AG04449 (cell line): ENCODE measurements around the gene PTCH2.

Source experiments
- CTCF ChIA-PET: fragments of 350-600 bp; formaldehyde crosslinking; extraction: SDS; loops from one replicate; lab custom pipeline; 2021; ENCODE audit warnings: antibody characterized with exemption; lab: Yijun Ruan, JAX
- POLR2A ChIA-PET: fragments of 400-600, 350-600 bp; formaldehyde crosslinking; extraction: SDS; loops from one replicate; lab custom pipeline; 2020; ENCODE audit warnings: antibody characterized with exemption, inconsistent platforms; lab: Yijun Ruan, JAX
- DNase-seq: peaks from one replicate; pipeline ENCODE4 v3.0.0-alpha.2; 2010; ENCODE audit warnings: low read depth, low spot score
- H3K4me3 ChIP-seq: 2 replicates; pipeline ENCODE4 v1.5.1; 2011; ENCODE audit warnings: low read depth, mild to moderate bottlenecking, control low read depth, low read length
- TF ChIP-seq, protein P1 (sequence below): IDR thresholded peaks from one replicate; pipeline ENCODE4 v1.5.1; 2011; ENCODE audit warnings: mild to moderate bottlenecking, moderate library complexity, low read length, control low read depth, inconsistent platforms; ENCODE audit not compliant: insufficient read depth; ENCODE audit errors: missing control alignments

Gene PTCH2

DNA sequence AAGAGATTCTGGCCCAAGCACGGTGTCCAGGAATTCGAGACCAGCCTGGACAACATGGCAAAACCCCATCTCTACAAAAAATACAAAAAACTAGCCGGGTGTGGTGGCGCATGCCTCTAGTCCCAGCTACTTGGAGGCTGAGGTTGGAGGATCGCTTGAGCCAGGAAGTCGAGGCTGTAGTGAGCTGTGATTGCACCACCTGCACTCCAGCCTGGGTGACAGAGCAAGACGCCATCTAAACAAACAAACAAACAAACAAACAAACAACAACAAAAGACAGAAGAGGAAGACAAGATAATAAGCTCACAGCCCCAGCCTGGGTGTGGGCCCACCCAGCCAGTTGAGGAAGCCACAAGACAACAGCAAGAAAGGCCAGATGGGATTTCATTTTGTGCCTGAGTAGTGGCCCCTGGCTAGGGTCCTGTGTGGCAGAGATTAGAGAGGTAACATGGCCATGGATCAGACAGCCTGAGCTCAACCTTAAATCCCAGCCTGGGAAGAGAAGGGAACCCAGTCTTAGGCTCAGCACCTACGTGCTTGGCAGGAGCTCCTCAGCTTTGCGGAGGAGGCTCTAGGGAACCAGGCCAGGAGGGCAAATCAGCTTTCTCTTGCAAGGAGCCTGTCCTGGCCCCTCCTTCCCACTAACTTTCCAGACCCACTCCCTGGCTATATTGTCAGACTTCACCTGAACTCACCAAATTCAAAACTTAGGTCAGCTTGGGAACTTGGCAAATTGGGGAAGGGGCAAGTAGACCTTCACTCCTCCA is 50.1 kb downstream of the PTCH2 start:
- TF ChIP-seq, protein P1, sequence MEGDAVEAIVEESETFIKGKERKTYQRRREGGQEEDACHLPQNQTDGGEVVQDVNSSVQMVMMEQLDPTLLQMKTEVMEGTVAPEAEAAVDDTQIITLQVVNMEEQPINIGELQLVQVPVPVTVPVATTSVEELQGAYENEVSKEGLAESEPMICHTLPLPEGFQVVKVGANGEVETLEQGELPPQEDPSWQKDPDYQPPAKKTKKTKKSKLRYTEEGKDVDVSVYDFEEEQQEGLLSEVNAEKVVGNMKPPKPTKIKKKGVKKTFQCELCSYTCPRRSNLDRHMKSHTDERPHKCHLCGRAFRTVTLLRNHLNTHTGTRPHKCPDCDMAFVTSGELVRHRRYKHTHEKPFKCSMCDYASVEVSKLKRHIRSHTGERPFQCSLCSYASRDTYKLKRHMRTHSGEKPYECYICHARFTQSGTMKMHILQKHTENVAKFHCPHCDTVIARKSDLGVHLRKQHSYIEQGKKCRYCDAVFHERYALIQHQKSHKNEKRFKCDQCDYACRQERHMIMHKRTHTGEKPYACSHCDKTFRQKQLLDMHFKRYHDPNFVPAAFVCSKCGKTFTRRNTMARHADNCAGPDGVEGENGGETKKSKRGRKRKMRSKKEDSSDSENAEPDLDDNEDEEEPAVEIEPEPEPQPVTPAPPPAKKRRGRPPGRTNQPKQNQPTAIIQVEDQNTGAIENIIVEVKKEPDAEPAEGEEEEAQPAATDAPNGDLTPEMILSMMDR: no peak
- no peak for DNase-seq
- ChIA-PET POLR2A (interaction anchor here (0.6 to 2.2 kb wide), 4 partner anchors 12 to 88 kb away, joined by 3 to 8 read pairs (median 4); partner anchors contain the start of gene RPS8), CTCF (interaction anchor here (0.7 to 2.7 kb wide), 19 partner anchors 9 to 566 kb away, joined by 3 to 24 read pairs (median 5); partner anchors contain the start of genes HECTD3 and RNU5D-1)
- no peak overlapping the region for H3K4me3 ChIP-seq

DNA sequence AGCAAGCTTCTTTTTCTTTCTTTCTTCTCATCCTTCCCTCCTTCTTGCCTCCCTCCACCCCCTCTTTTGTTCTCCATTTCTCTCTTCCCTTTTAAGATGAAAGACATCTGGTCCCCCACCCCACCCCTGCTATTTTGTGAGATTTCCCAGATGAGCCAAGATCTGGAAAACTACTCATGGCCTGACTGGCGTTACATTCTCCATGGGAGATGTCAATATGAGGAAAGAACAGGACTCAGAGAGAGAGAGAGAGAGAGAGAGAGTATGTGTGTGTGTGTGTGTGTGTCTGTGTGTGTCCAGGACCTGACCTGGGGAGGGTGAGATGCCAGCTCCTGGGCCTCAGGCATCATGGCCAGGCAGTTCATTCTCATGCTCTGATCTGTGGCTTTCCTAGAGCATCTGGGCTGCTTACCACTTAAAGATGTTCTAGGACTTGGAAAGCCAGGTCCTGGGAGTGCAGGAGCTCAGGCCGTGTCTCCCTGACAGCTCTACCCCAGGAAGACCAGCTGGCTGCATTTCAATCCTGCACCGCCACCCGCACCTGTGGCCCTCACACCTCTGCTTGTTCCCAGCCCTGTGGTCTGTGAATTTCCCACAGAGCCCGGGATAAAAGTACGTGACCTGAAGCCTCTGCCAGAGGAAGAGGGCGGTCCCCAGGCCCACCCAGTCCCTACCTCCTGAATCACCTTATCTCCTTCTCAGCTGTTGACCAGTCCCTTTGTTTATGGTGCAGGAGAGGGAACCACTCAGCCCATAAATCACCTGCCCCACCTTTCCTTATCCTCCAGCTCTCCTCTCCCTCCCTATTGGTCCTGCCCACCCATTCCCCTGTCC is 51.9 kb downstream of the PTCH2 start:
- no peak overlapping the region for H3K4me3 ChIP-seq
- TF ChIP-seq, protein P1: no peak
- ChIA-PET CTCF (interaction anchor here (0.8 to 5.1 kb wide), 11 partner anchors 8 to 512 kb away, joined by 3 to 30 read pairs (median 4); partner anchors contain the start of genes HECTD3, PLK3 and RNU5D-1), POLR2A (interaction anchor here (0.6 to 1.7 kb wide), 3 partner anchors 9 to 16 kb away, joined by 3 to 13 read pairs (median 10); partner anchors contain the start of genes PLK3 and RPS8)
- no peak for DNase-seq

DNA sequence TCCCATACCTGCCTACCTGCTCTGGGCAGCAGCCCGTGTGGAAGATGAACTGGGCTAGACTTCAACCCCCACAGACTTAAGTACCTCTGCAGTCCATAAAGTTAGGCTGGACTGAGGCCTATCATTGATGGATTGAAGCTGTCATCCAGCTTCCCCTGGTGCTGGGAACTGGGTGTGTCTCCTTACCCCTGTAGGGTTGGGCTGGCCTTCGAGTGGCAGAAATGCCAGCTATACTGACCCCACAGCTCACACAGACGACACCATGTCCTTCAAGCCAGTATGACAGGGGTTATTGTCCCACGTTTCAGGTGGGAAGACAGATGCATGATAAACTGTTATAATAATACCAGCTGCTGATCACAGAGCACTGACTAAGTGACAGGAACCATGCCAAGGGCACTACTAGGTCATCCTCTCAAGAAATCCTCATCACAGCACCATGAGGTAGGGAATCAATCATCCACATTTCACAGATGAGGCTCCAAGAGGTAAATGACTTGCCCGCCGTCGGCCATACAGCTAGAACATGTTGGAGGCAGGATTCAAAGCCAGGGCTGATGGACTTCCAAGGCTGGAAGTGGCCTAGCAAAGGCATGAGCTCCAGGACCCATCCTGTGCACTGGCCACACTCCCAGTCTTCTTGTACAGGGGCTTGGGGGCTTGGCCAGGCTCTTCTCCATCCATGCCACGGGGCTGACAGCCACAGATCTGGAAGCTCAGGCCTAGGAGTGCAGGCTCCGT is 54.8 kb downstream of the PTCH2 start, which contains the start of gene BEST4:
BEST4 (minus strand) TSS at position 51 of the 741 bp plus-strand sequence. CDS start 465 bp downstream, outside the sequence.
- no peak within 1 kb of the TSS for H3K4me3 ChIP-seq

DNA sequence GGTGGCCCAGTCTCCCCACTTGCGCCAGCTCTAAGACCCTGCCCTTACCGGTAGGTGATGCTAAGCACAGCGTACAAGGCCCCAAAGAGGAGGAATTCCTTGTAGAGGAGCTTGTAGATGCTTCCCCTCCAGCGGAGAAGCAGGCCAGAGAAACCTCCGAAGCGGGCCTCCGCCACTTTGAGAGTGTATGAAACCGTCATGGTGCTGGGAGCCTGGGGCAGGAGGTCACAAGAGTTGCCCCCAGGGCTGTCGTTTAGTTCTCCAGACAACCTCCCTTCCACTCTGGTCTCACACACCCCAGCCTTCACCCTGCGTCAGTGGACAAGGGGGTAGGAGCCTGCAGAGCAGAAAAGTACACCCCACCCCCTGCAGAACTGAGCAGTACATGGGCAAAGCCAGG is 55.5 kb downstream of the PTCH2 start:
- DNase-seq: no peak
- ChIA-PET CTCF (interaction anchor here (1.0 to 6.4 kb wide), 9 partner anchors 10 to 224 kb away, joined by 3 to 40 read pairs (median 5); partner anchors contain the start of genes HECTD3, PLK3, RNU5D-1 and RPS8), POLR2A (no interaction called here)
- H3K4me3 ChIP-seq: no peak overlapping the region
- TF ChIP-seq, protein P1: no peak

More for the DNA sequence above, 54.8 kb downstream of the PTCH2 start, which contains the start of gene BEST4:
- TF ChIP-seq, protein P1: no peak
- CTCF ChIA-PET: interaction anchor here (1.0 to 6.4 kb wide), 6 partner anchors 9 to 59 kb away, joined by 3 to 40 read pairs (median 14); partner anchors contain the start of genes PLK3, RNU5D-1 and RPS8
- no peak for DNase-seq
- POLR2A ChIA-PET: no interaction called here

DNA sequence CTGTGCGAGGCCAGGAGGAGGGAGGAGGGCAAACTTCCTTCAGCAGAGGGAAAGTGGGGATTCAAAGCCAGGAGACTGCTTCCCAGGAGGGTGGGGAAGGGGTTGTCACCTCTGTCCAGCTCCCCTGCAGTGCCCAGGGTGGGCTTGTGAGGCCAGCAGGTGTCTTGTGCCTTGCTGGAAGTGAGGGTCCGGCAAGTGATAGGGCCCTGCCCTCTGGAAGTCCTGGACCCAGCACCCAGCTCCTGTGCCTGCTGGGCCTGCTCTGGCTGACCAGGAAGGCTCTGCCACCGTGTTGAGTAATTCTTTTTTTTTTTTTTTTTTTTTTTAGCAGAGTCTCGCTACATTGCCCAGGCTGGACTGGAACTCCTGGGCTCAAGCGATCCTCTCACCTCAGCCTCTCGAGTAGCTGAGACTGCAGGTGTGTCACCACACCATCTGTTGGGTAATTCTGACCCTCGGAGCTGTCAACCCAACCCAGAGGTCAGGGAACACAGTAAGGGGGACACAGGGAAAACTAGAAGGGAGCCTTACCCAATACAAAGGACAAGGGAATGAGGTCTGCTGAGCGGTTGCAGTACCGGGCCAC is 56.1 kb downstream of the PTCH2 start:
- no peak for DNase-seq
- no peak overlapping the region for H3K4me3 ChIP-seq
- ChIA-PET CTCF (interaction anchor here (0.7 to 6.4 kb wide), 11 partner anchors 9 to 513 kb away, joined by 3 to 40 read pairs (median 6); partner anchors contain the start of genes HECTD3, PLK3, RNU5D-1 and RPS8), POLR2A (interaction anchor here (0.8 to 1.2 kb wide), 3 partner anchors 11 to 32 kb away, joined by 4 to 7 read pairs (median 7); partner anchors contain the start of gene PLK3)
- TF ChIP-seq, protein P1: no peak
